GDM1 (cell line): Measurements from ENCODE around the gene MED13L.

Experiments used
- DNase-seq: peaks from one replicate; lab custom pipeline; 2025; lab: John Stamatoyannopoulos, UW

Gene MED13L

DNA sequence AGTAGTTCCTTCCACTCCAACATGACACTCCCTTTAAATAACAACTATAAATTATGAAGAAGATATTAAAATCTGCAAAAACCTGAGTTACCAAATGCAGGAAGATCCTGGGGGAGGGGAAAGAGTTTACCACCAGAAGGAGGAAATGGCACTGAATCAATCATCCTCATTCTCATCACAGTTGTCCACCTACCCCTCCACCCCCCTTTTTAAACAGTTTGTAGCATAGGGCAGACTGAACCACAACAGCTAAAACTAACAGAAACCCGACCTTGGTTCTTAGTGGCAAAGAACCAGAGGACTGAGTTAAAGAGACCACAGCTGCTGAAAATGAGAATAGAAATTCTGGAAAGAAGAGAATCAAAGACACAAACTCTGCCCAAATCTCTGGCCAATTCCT, 189.5 kb downstream of the MED13L start:
- peak; percentile 41 for DNase-seq

GRCh38 chr12:116087399-116087798, 190.1 kb downstream of the MED13L start:
- DNase-seq = no peak

DNA sequence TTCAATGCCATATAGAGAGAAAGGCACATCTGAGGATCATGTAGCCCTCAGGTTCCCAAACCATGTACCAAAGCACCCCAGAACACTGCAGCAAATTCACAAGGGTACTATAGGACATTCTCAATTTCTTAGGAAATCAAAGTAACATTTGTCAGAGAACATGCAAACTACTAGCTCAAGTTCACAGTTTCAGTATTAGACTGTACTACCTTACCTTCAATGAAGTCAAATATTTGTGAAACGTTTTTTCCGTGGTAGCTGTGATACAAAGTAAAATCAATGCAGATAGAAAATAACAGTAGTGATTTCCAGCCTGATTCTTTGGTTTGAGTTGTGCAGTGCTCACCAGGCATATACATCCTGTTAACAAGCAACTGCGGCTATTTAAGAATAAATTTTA, 197.1 kb downstream of the MED13L start:
- no peak for DNase-seq

GRCh38 chr12:116078396-116078795, 199.1 kb downstream of the MED13L start:
- no peak for DNase-seq

DNA sequence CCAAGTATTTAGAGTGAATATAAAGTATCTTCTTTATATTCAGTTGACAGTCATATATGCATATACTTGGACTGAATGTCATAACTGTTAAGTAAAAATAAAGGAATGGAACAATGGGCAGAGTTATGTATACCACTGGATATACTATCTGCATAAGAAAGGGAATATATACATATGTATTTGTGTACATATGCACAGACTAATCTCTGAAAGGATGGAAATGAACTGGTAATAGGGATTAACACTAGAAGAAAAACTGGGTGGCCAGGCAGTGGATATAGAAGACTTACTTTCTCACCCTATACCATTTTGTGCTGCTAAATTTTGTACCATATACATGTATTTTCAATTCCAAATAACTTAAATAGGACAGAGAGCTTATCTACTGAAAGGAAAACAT, 200.1 kb downstream of the MED13L start:
- DNase-seq = no peak

DNA sequence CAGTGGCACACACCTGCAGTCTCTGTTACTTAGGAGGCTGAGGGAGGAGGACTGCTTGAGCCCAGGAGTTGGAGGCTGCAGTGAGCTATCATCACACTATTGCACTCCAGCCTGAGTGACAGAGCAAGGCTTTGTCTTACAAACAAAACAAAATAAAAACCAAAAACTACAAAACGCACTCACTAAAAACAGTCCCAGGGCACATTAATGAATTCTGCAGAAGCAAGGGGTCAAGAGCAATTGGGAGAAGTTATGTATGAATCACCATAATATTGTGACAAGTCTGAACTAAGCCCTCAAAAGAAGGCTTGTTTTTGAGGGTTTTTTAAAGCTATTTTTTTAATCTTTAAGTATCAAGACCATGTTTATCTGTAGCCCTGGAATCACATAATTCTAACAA, 201.1 kb downstream of the MED13L start:
- DNase-seq = no peak

DNA sequence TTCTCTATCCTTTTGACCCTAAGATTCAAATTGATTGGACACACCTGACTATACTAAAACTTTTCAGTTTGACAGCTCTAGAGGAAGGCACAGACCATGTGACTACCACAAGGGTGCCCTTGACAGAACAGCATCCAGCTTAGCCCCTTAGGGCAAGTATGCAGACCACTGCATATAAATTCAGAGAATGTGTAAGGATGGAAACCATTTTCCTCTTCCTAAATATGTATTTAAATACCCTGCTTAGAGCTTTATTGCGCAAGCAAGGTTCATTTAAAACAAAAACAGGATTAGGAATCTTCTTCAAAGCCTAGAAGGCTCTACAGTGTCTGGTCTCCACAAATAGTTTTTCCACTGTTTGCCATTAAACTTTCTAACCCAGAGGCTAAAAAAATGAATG, 202.8 kb downstream of the MED13L start:
- DNase-seq = no peak

DNA sequence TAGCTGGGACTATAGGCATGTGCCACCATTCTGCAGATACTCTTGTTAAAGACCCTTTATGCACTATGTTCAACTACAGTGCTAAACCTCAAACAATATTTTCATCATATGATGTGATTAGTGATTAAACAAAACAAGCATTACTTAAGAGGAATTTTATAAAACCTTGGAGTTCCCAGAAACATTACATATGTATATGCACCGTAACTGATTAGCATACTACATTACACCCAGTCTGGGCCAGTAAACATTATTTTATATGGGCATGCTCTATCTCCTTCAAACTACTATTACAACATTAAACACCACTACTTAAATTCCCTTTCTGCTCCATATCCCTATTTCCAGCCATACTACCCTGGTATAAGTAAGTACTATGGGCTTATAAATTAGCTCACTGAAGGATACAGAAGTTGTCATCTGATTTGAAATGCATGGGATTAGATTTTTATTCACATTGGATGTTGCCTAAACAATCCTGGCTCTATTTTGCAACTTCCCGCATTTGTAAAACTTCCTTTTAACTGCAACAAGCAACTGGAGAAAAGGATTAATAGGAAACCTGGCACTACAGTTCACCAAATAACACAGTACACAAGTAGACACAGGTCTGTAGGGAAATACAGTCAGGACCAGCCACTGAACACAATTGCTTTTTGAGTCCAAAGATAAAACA, 205.8 kb downstream of the MED13L start:
- DNase-seq = no peak

GRCh38 chr12:116070444-116070843, 207.0 kb downstream of the MED13L start:
- no peak for DNase-seq

DNA sequence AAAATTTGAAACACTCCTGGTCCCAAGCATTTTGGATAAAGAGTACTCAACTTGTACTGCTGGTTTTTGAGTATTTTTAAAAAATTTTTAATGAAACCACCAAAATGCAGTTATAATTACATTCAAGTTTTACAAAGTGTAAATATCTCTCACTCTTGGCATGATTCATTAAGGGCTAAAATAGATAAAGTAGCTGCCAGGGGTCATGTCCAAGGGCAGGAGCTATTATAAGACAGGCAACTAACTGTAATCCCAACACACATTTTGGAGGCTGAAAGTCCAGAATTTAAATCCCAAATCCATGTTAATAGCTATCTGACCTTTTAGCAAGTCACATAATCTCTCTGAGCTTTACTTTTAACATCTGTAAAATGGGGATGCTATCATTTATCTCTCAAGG, 207.6 kb downstream of the MED13L start:
- no peak for DNase-seq

DNA sequence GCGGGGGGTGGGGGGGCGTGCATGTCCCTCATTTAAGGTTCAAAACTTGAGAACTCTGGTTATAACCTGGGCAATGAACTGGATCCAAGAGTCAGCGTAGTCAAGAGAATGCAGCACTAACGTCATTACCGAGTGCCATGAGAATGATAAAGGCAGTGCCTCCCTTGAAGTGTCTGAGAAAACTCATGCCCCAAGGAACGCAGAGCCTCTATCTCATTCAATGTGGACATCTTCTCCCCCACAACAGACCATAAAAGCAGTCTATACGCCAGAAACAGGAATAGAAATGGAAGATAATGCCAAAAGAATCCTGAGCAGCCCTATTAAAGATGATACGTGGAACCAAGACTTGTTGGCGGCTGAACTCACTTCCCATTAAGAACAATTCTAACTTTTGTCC, 208.6 kb downstream of the MED13L start:
- DNase-seq = no peak

- DNase-seq = no peak
Measured at GRCh38 chr12:116068371-116068770, 209.1 kb downstream of the MED13L start.

- no peak for DNase-seq
Measured at GRCh38 chr12:116067892-116068291, 209.6 kb downstream of the MED13L start.

DNA sequence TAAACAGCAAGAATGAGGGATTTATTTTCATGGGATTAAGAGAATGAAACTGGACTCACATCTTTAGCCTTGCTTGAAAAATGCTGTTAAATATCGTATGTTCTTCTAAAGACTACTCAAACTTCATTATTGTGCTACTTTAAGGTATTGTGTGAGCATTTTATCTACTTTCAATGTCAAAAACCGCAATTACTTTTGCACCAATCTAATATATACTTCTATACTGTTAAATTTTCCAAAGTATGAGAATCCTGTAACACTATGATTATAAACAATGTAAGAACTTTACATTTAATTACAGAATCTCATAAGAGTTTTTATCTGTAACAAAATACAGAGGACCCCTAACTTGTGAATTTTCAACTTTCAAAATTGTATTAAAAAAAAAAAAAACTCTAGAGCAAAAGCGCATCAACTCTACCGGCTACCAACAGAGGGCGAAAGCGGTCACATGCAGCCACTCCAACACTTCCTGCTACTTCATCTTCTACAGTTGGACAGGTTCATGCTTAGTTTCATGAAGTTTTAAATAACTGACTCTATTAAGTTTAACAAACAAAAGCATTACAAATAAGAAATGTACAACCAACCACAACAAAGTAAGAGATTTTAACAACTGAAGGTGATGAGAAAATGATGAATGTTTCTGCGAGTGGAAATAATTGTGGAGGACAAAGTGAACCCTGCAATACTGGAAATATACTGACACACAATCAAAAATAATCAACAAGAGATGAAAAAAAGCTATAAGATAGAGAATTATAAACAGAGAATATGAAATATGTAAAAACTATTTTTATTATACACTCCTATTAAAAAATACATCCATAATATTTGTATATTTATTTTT, 210.9 kb downstream of the MED13L start:
- DNase-seq = no peak

DNA sequence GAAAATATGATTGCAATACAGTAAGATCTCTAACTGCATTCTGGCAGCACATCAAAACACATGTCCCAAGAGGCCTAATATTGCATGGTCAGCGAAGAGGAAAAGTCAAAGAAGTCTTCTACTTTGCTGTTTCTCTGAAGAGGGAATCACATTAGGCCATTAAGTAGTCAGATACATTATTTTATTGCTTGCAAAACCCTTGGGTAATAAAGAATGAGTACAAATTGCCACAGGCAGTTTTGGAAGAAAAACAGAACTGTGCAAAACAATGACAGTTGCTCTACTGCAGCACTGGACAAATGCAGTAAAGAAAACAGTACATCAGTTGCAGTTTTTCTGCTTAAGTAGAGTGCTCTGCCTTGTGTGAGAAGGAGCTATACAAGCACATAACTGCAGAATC, 211.9 kb downstream of the MED13L start:
- DNase-seq = no peak

- DNase-seq = no peak
Measured at GRCh38 chr12:116064493-116064892, 213.0 kb downstream of the MED13L start.

GRCh38 chr12:116062698-116063097, 214.8 kb downstream of the MED13L start:
- no peak for DNase-seq

DNA sequence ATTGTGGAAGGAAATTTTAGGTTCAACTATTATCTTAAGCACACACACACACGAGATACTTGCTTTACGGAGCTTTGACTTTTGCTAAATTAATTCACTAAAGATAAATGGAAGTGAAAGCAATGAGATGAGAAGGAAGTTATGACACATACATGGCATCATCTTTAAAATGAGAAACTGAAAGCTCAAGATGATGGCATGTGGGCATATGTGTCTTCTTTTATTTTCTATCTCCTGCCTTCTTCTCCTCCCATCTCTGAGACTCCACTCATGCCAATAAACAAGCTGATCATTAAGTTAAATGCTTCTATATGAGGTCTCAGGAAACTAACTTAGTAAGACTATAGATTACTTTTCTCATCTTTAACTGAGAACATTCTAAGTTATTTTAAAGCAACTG, 216.7 kb downstream of the MED13L start:
- DNase-seq = no peak

GRCh38 chr12:116059904-116060303, 217.6 kb downstream of the MED13L start:
- no peak for DNase-seq

- no peak for DNase-seq
Measured at GRCh38 chr12:116058574-116058973, 218.9 kb downstream of the MED13L start.

DNA sequence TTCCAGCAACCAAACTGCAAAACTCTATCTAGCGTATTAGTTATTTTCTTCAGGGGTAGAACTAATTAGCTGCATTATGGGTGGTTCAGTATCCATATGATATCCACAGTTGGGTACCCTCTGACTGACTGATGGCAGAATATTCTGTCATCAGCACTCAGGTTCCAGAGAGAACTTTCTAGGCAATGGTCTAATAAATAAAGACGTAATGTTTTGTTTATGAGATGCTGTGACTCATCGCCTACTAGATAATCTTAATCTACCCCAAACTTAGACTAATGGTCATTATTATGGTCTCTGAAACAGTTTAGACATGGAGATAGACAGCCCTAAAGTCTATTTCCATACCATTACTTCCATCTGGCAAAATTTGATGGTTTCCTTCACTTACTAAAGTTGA, 220.1 kb downstream of the MED13L start:
- DNase-seq = no peak

- DNase-seq = no peak
Measured at GRCh38 chr12:116055895-116056607, 221.4 kb downstream of the MED13L start.

DNA sequence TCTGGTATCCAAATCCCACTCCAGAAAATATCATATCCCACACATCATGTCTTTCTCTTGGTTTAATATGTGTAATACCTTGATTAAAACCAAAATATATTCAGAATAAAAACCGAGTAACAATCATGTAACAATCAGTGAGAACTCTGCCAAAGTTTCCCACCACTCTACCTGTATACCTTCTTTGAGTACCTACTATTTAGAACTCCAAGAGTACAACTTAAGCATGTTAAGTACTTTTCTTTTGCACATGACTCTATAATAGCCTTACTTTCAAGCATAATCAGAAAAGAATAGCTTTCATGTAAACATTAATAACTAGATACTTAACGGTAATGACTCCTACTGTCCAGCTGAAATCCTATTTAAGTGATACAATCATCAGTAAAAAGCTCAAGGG, 223.2 kb downstream of the MED13L start:
- DNase-seq = no peak
